Fibroblast of pulmonary artery (primary cell): ENCODE data around the gene AHI1.

Source experiments
- DNase-seq: peaks from one replicate; pipeline ENCODE4 v3.0.0-alpha.2; 2010; ENCODE audit warnings: low read depth
- H3K4me3 ChIP-seq: replicated peaks from 2 replicates; pipeline ENCODE4 v1.5.1; 2011; ENCODE audit warnings: low read depth, mild to moderate bottlenecking, control low read depth, low read length, moderate library complexity
- TF ChIP-seq, protein P1 (sequence below): IDR thresholded peaks from 2 replicates; pipeline ENCODE4 v1.5.1; 2011; ENCODE audit warnings: mild to moderate bottlenecking, control low read depth, low read length, inconsistent platforms; ENCODE audit errors: missing control alignments

AHI1 gene

GRCh38 chr6:135295085-135295484 lies 202.5 kb downstream of the AHI1 start:
- TF ChIP-seq, protein P1, sequence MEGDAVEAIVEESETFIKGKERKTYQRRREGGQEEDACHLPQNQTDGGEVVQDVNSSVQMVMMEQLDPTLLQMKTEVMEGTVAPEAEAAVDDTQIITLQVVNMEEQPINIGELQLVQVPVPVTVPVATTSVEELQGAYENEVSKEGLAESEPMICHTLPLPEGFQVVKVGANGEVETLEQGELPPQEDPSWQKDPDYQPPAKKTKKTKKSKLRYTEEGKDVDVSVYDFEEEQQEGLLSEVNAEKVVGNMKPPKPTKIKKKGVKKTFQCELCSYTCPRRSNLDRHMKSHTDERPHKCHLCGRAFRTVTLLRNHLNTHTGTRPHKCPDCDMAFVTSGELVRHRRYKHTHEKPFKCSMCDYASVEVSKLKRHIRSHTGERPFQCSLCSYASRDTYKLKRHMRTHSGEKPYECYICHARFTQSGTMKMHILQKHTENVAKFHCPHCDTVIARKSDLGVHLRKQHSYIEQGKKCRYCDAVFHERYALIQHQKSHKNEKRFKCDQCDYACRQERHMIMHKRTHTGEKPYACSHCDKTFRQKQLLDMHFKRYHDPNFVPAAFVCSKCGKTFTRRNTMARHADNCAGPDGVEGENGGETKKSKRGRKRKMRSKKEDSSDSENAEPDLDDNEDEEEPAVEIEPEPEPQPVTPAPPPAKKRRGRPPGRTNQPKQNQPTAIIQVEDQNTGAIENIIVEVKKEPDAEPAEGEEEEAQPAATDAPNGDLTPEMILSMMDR = no peak
- H3K4me3 ChIP-seq = no peak overlapping the region
- no peak for DNase-seq

DNA sequence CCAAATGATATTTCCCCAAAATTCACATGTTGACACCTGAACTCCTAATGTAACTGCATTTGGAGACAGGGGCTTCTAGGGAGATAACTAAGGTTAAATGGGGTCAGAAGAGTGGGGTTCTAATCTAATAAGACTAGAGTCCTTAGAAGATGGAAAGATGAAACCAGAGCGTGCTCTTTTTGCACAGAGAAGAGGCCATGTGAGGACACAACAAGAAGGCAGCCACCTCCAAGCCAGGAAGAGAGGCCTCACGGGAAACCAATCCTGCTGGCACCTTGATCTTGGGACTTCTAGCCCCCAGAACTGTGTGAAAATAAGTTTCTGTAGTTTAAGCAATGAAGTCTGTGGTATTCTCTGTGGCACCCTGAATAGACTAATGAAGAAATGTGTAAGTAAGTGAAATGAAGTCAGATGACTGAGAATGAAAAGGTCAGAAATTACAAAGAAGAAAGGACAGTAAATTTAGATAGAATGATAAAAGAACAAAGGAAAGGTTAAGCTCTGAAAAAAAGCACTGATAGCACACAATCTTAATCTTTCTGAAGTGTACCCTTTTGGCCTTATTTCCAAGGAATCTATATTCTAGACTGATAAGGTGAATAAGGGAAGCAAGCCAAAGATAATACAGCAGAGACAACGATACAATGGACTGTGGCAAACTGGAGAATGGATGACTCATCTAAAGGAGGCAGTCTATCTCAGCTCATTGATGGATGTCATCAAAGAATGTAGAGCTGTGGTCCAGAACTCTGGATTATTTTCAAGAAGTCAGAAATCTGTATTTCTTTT lies 206.1 kb downstream of the AHI1 start:
- peak; percentile 70 for DNase-seq
- TF ChIP-seq, protein P1 = no peak
- H3K4me3 ChIP-seq = no peak overlapping the region

GRCh38 chr6:135289816-135290215 lies 207.7 kb downstream of the AHI1 start:
- TF ChIP-seq, protein P1 = no peak
- H3K4me3 ChIP-seq = no peak overlapping the region

DNA sequence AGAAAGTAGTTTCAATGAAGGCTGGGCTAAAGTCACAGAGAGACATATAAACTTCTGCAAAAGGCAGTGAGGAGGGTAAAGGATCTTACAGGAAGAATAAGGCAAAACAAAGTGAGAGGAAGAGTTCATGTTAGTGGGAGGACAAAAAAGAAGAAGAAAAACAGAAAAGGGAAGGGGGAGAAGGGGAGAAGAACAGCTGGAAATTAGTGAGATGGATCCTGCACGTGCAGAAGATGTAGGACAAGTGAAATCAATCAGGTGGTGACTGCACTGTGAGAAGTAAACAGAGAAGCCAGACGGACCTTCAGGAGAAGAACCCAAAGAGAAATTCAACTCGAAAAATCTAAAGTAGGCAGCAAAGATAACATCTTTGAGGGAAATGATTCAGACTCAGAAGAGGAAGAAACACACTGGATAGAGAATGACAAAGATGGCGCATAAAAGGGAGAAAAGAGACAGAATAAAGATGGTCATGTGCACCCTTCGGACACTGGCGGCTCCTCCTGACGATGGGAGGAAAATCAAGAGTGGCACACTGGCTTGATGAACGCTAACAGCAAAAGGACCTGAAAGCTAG lies 210.5 kb downstream of the AHI1 start:
- DNase-seq = no peak

More at GRCh38 chr6:135289816-135290215, 207.7 kb downstream of the AHI1 start:
- no peak for DNase-seq

DNA sequence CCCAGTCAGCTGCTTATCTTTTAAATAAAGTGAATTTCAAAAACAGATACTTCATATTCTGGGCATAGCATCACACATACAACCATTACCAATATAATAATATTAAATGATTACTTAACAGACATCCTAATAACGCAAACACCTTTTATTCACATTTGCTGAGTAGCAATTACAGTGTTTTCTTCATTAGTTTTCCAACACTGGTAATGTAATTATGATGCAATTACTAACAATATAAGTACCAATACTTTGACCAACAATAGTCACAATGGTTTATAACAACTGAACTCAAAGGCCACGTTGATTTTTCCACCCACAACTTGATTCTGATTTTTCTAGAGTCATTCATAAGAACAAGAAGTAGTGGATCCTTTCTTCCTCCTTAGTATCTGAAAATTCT lies 212.4 kb downstream of the AHI1 start:
- DNase-seq = no peak
- TF ChIP-seq, protein P1 = no peak
- no peak overlapping the region for H3K4me3 ChIP-seq

More for the DNA sequence above, 210.5 kb downstream of the AHI1 start:
- H3K4me3 ChIP-seq = no peak overlapping the region
- TF ChIP-seq, protein P1 = no peak

DNA sequence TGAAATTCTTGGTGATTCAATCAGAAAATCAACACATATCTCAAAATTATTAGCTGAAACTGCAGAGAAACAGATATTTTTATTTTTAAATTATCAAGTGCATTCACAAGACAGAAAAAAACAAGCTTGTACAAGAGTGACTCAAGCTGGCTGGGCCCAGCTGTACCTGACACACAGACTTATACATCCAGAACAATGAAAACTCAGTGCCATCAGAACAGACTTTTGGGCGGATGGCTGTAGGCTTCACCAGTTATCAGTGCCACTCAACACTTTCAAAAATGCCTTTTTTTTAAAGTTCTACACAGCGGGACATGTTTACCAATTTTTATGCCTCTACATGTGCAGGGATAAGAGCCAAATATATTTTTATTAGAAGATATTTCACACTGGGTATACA lies 213.6 kb downstream of the AHI1 start:
- TF ChIP-seq, protein P1 = no peak
- H3K4me3 ChIP-seq = no peak overlapping the region
- no peak for DNase-seq
